Common myeloid progenitor, CD34-positive (primary cell): Measurements from ENCODE around the gene ID4.
"Not testable (repeated sequence)": the region's sequence is repeated elsewhere in the genome, so short reads cannot be mapped to it uniquely, and the experiment has no call there.

Experiments used
- CTCF ChIA-PET: fragments of 350-600 bp; sonication (Branson Sonifier 250); formaldehyde crosslinking; loops from one replicate; lab custom pipeline; 2021; ENCODE audit warnings: antibody characterized with exemption; lab: Charles Lee
- POLR2A ChIA-PET: fragments of 350-600 bp; sonication (Branson Sonifier 250); formaldehyde crosslinking; loops from one replicate; lab custom pipeline; 2021; ENCODE audit warnings: antibody characterized with exemption; lab: Charles Lee
- DNase-seq, 3 donors: peaks; one replicate each; pipeline versions ENCODE4 v3.0.0 to v3.0.0-alpha.2; 2013
- H3K27ac ChIP-seq, 2 experiments: 1 replicate in 1 of 2; 2 replicates in 1 of 2; pipeline ENCODE4 v1.7.0; 2013; ENCODE audit warnings: inconsistent platforms in 2 of 2, low read length in 2 of 2, mild to moderate bottlenecking in 2 of 2, low read depth in 1 of 2, moderate library complexity in 1 of 2; ENCODE audit not compliant: severe bottlenecking in 2 of 2, insufficient read depth in 1 of 2, poor library complexity in 1 of 2
- H3K27me3 ChIP-seq, 5 experiments: replicated peaks in 2 of 5; 1 replicate in 3 of 5; 2 replicates in 2 of 5; pipeline versions ENCODE4 v1.6.1 to v1.7.0; 2013; ENCODE audit warnings: low read length in 4 of 5, mild to moderate bottlenecking in 2 of 5, moderate library complexity in 2 of 5, inconsistent platforms in 1 of 5; ENCODE audit not compliant: insufficient read depth in 5 of 5, control insufficient read depth in 4 of 5
- H3K36me3 ChIP-seq, 4 experiments: 1 replicate in 2 of 4; 2 replicates in 2 of 4; pipeline versions ENCODE4 v1.6.1 to v1.7.0; 2013; ENCODE audit warnings: low read length in 3 of 4, control low read depth in 1 of 4, mild to moderate bottlenecking in 1 of 4; ENCODE audit not compliant: control insufficient read depth in 4 of 4, insufficient read depth in 4 of 4
- H3K4me1 ChIP-seq, 4 experiments: 1 replicate in 3 of 4; 2 replicates in 1 of 4; pipeline versions ENCODE4 v1.6.1 to v1.7.1; 2013; ENCODE audit warnings: low read length in 3 of 4, mild to moderate bottlenecking in 3 of 4, control low read depth in 1 of 4, inconsistent platforms in 1 of 4, moderate library complexity in 1 of 4; ENCODE audit not compliant: control insufficient read depth in 4 of 4, insufficient read depth in 4 of 4; ENCODE audit errors: control extremely low read depth in 1 of 4
- H3K4me3 ChIP-seq, 7 experiments: 1 replicate in 4 of 7; 2 replicates in 3 of 7; pipeline versions ENCODE4 v1.5.1 to v1.7.0; 2013; ENCODE audit warnings: mild to moderate bottlenecking in 7 of 7, low read length in 6 of 7, moderate library complexity in 6 of 7, inconsistent platforms in 2 of 7, low read depth in 2 of 7, control low read depth in 1 of 7; ENCODE audit not compliant: insufficient read depth in 4 of 7, control insufficient read depth in 1 of 7; ENCODE audit errors: extremely low read depth in 1 of 7
- H3K9me3 ChIP-seq, 5 experiments: 1 replicate in 4 of 5; 2 replicates in 1 of 5; pipeline versions ENCODE4 v1.6.1 to v1.7.1; 2013; ENCODE audit warnings: low read length in 4 of 5, mild to moderate bottlenecking in 2 of 5, inconsistent platforms in 1 of 5, low read depth in 1 of 5, moderate library complexity in 1 of 5; ENCODE audit not compliant: control insufficient read depth in 4 of 5, insufficient read depth in 2 of 5; ENCODE audit errors: control extremely low read depth in 1 of 5
- WGBS: methylation state at CpG from one replicate; pipeline ENCODE4 v1.1.5; 2013; ENCODE audit not compliant: insufficient coverage; 5-methylcytosine and 5-hydroxymethylcytosine counted together

The ID4 gene

DNA sequence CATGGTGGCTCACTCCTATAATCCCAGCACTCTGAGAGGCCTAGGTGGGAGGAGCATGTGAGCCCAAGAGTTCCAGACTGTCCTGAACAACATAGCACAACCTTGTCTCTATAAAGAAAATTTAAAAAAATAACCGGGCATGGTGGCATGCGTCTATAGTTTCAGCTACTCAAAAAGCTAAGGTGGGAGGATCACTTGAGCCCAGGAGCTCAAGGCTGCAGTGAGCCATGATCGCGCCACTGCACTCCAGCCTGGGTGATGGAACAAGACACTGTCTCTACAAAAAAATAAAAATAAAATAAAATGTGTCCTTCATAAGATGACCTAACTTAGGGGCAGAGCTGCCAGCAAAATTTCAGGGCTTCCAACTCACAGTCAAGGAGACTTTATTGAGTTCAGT, 12.6 kb downstream of the ID4 start:
- H3K36me3 ChIP-seq = no peaks in the 10 kb centered on the region
- DNase-seq = no peak
- POLR2A ChIA-PET = no interaction called here
- no peaks in the 10 kb centered on the region for H3K4me1 ChIP-seq
- H3K4me3 ChIP-seq = no peak overlapping the region
- CTCF ChIA-PET = interaction anchor here (0.8 kb wide), 1 partner anchor 19 kb away, joined by 3 read pairs; no protein-coding TSS in a partner anchor
- 100% methylated on average over 2 of the region's 4 CpGs for WGBS
- no peaks in the 10 kb centered on the region for H3K9me3 ChIP-seq
- H3K27ac ChIP-seq = no peak overlapping the region
- H3K27me3 ChIP-seq = peaks cover 0 to 14% (median 7%) of the 10 kb centered on the region in 5 experiments

DNA sequence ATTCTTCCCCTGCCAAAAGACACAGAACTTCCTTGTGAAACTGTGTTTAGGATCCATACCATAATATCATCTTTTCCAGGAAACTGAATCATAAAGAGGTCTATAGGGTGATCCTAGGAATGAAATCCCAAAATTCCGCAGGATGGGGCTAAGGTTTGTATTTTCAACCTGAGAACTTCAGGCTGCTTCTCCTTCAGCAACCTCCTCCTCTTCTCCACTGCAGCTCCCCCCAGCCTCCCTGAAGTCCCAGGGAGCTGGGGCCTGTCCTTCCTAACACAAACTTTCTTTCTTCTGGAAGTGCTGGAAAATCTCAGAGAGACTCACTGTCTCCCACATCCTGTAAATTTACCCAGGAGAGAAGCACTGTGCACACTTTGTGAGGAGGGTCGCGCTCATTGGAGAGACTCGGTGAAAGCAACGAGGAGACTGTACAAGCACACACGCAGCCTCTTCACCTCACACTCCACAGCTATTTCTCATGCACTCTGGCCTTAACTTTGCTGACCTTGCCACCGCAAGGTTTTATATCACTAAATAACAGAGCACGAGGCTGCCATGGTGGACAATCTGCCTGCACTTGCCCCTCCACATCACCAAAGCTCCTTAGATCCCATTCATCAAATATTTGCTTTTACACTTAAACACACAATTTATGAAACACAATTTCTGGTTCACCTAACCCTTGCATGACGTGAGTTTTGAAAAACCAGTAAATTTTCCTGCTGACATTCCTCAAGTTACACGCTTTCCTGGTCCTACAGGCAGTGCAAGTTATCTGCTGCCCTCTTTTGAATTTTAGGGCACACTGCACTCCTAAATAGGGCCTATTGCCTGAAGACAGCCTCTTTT, 14.3 kb downstream of the ID4 start:
- H3K4me3 ChIP-seq = no peak overlapping the region
- 55% methylated on average over 9 of the region's 10 CpGs for WGBS
- CTCF ChIA-PET = interaction anchor here (0.6 to 1.6 kb wide), 10 partner anchors 9 to 402 kb away, joined by 3 to 5 read pairs (median 3); no protein-coding TSS in a partner anchor
- peak; percentile 37 to 41 (median 40) for DNase-seq
- no peaks in the 10 kb centered on the region for H3K36me3 ChIP-seq
- no peaks in the 10 kb centered on the region for H3K4me1 ChIP-seq
- H3K27me3 ChIP-seq = peaks cover 0 to 6% (median 5%) of the 10 kb centered on the region in 5 experiments
- no peaks in the 10 kb centered on the region for H3K9me3 ChIP-seq
- POLR2A ChIA-PET = no interaction called here
- H3K27ac ChIP-seq = no peak overlapping the region

- Histone ChIP-seq H3K4me1 (no peaks in the 10 kb centered on the region), H3K27ac (no peak overlapping the region), H3K9me3 (no peaks in the 10 kb centered on the region), H3K4me3 (no peak overlapping the region), H3K36me3 (no peaks in the 10 kb centered on the region), H3K27me3 (peaks cover 0 to 6% (median 5%) of the 10 kb centered on the region in 5 experiments)
- no peak for DNase-seq
- POLR2A ChIA-PET = no interaction called here
- 100% methylated on average over 1 of the region's 2 CpGs for WGBS
- CTCF ChIA-PET = interaction anchor here (0.9 to 1.6 kb wide), 6 partner anchors 8 to 209 kb away, joined by 3 to 5 read pairs (median 3); no protein-coding TSS in a partner anchor
Observed at GRCh38 chr6:19852090-19852457, 14.9 kb downstream of the ID4 start.

DNA sequence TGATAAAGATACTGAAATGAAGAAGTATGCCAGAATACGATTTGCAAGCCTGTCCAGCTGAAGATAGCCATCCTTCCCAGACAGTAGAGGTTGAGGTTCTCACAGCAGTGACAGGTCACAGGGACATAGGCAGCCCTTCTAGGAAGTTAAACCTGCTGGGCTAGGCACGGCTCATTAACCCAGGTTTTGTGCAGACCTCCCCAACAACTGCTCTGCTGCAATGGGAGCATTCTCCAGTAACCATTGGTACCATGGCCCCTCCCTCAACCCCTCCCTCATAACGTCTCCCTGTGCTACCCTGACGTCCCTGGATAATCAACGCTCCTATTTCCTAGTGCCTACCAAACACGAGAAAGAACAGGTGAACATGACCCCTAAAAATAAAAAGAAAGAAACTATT, 15.8 kb downstream of the ID4 start:
- 93% methylated on average over 3 of the region's 6 CpGs for WGBS
- Histone ChIP-seq H3K4me3 (no peak overlapping the region), H3K9me3 (no peaks in the 10 kb centered on the region), H3K4me1 (no peaks in the 10 kb centered on the region), H3K36me3 (no peaks in the 10 kb centered on the region), H3K27me3 (peaks cover 0 to 6% (median 5%) of the 10 kb centered on the region in 5 experiments), H3K27ac (no peak overlapping the region)
- ChIA-PET POLR2A (no interaction called here), CTCF (interaction anchor here (1.2 kb wide), 1 partner anchor 7 kb away, joined by 4 read pairs; no protein-coding TSS in a partner anchor)
- no peak for DNase-seq

DNA sequence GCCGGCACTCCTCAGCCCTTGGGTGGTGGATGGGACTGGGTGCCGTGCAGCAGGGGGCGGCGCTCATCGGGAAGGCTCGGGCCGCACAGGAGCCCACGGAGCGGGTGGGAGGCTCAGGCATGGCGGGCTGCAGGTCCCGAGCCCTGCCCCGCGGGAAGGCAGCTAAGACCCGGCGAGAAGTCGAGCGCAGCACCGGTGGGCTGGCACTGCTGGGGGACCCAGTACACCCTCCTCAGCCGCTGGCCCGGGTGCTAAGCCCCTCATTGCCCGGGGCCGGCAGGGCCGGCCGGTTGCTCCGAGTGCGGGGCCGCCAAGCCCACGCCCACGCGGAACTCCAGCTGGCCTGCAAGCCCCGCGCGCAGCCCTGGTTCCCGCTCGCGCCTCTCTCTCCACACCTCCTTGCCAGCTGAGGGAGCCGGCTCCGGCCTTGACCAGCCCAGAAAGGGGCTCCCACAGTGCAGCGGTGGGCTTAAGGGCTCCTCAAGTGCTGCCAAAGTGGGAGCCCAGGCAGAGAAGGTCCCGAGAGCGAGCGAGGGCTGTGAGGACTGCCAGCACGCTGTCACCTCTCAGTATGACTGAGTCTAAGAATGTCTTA, 17.3 kb downstream of the ID4 start:
- WGBS = 100% methylated on average over 14 of the region's 43 CpGs
- DNase-seq, CTCF ChIA-PET, H3K4me3 ChIP-seq, POLR2A ChIA-PET, H3K27ac ChIP-seq, H3K9me3 ChIP-seq, H3K27me3 ChIP-seq, H3K4me1 ChIP-seq, H3K36me3 ChIP-seq: not testable (repeated sequence)

DNA sequence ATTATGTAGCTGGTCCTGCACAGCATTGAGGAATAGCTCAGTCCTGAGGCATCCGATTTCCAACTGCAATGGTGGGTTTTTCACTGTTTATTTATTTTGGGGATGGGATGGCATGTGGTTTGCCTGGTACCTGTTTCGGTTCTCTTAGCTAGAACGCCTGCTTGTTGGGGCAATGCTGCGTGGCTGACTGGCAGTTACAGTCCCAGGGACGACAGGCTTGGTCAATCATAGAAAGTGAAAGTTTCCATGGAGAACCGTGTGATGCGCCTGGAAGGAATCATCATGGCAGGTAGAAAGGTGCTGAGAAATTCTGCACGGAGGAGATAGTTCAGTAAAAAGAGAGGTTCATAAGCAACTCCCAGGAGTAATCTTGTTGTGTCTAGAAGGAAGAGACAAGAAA, 18.4 kb downstream of the ID4 start:
- peaks cover 0 to 5% (median 2%) of the 10 kb centered on the region in 5 experiments for H3K27me3 ChIP-seq
- CTCF ChIA-PET = no interaction called here
- DNase-seq = no peak
- no peak overlapping the region for H3K27ac ChIP-seq
- H3K4me3 ChIP-seq = no peak overlapping the region
- WGBS = 97% methylated on average over 7 of the region's 8 CpGs
- no peaks in the 10 kb centered on the region for H3K9me3 ChIP-seq
- POLR2A ChIA-PET = interaction anchor here (0.6 kb wide), 1 partner anchor 1814 kb away, joined by 4 read pairs; no protein-coding TSS in a partner anchor
- no peaks in the 10 kb centered on the region for H3K4me1 ChIP-seq
- no peaks in the 10 kb centered on the region for H3K36me3 ChIP-seq

- no peaks in the 10 kb centered on the region for H3K9me3 ChIP-seq
- POLR2A ChIA-PET = no interaction called here
- CTCF ChIA-PET = interaction anchor here (0.8 to 1.6 kb wide), 2 partner anchors 17 to 95 kb away, joined by 3 read pairs; no protein-coding TSS in a partner anchor
- DNase-seq = no peak
- no peaks in the 10 kb centered on the region for H3K36me3 ChIP-seq
- H3K4me3 ChIP-seq = no peak overlapping the region
- peaks cover 0 to 1% (median 0%) of the 10 kb centered on the region in 5 experiments for H3K27me3 ChIP-seq
- no peaks in the 10 kb centered on the region for H3K4me1 ChIP-seq
- 91% methylated on average over 3 of the region's 3 CpGs for WGBS
- H3K27ac ChIP-seq = no peak overlapping the region
Observed at GRCh38 chr6:19857139-19857538, 20.0 kb downstream of the ID4 start.
